NCI-H128 (cell line): Measurements from ENCODE around the gene RUNX1.

Experiments used
- DNase-seq: peaks from one replicate; lab custom pipeline; 2025; ENCODE audit not compliant: unreplicated experiment; lab: John Stamatoyannopoulos, UW

The RUNX1 gene

GRCh38 chr21:35062016-35062415 lies 12.9 kb upstream of the RUNX1 start:
- DNase-seq: no peak

- DNase-seq: no peak
These were observed 10.6 kb upstream of the RUNX1 start for GRCh38 chr21:35059742-35060141.

- DNase-seq: no peak
These were observed 9.0 kb upstream of the RUNX1 start for GRCh38 chr21:35058058-35058457.

GRCh38 chr21:35057428-35057827 lies 8.3 kb upstream of the RUNX1 start:
- DNase-seq: no peak

- no peak for DNase-seq
These were observed 4.4 kb upstream of the RUNX1 start for GRCh38 chr21:35053356-35054096.

GRCh38 chr21:35052801-35053200 lies 3.7 kb upstream of the RUNX1 start:
- no peak for DNase-seq

GRCh38 chr21:35051287-35051818 lies 2.3 kb upstream of the RUNX1 start:
- DNase-seq: no peak

- no peak for DNase-seq
These were observed 1.5 kb upstream of the RUNX1 start for GRCh38 chr21:35050348-35051286.

GRCh38 chr21:35048183-35048601 lies 910 bp downstream of the RUNX1 start:
- no peak for DNase-seq

GRCh38 chr21:35046880-35047229 lies 2.2 kb downstream of the RUNX1 start:
- DNase-seq: no peak

- DNase-seq: no peak
These were observed 2.9 kb downstream of the RUNX1 start for GRCh38 chr21:35046263-35046624.

- no peak for DNase-seq
These were observed 3.4 kb downstream of the RUNX1 start for GRCh38 chr21:35045542-35046262.

GRCh38 chr21:35044770-35045541 lies 4.1 kb downstream of the RUNX1 start:
- no peak for DNase-seq

GRCh38 chr21:35044128-35044527 lies 5.0 kb downstream of the RUNX1 start:
- DNase-seq: no peak

GRCh38 chr21:35043549-35043948 lies 5.6 kb downstream of the RUNX1 start:
- no peak for DNase-seq

- no peak for DNase-seq
These were observed 6.3 kb downstream of the RUNX1 start for GRCh38 chr21:35042836-35043235.

GRCh38 chr21:35041881-35042280 lies 7.2 kb downstream of the RUNX1 start:
- no peak for DNase-seq

- no peak for DNase-seq
These were observed 8.0 kb downstream of the RUNX1 start for GRCh38 chr21:35041122-35041521.

- DNase-seq: no peak
These were observed 9.4 kb downstream of the RUNX1 start for GRCh38 chr21:35039595-35040289.

GRCh38 chr21:35038772-35039319 lies 10.3 kb downstream of the RUNX1 start:
- DNase-seq: no peak
